ENCODE data around the gene DRP2.
"Not testable (repeated sequence)": the region's sequence is repeated elsewhere in the genome, so short reads cannot be mapped to it uniquely, and the experiment has no call there.

DRP2 gene

DNA sequence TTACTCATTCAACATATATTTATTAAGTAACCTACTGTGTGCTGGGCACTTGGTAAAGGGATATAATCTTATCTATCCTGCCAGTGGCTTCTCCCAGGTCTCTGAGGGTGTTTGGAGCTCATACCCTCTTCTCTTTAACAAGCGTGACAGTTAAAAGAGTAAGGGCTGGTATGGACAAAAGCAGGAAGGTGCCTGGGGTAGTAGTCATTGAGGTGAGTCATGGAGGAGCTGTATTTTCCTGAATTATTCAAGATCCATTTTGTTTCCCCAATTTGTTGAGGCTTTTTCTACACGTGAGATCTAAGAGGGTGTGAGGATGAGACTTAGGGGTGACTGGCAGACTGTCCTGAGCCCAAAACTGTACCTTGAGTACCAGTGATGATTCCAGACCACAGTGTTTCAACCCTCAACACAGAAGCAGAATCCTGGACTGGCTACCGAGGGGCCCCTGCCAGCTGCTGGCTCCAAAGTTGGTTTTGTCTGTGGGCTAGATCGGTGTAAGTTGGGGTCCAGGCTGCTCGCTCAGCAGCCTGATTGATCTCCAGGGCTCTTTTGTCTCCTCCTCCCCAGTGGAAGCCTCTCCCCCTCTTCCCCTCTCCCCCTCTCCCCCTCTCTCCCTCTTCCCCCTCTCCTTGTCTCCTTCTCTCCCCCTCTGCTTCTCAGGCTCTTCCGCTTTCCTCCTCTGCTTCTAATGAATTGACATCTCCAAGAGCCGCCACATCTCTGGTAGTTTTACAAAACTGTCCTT lies at the start of gene DRP2:
Gene DRP2, plus strand, starts transcription at position 671 of the 748 bp plus-strand sequence. CDS start 11,862 bp downstream, outside the sequence.
- DNase-seq: no peak

DNA sequence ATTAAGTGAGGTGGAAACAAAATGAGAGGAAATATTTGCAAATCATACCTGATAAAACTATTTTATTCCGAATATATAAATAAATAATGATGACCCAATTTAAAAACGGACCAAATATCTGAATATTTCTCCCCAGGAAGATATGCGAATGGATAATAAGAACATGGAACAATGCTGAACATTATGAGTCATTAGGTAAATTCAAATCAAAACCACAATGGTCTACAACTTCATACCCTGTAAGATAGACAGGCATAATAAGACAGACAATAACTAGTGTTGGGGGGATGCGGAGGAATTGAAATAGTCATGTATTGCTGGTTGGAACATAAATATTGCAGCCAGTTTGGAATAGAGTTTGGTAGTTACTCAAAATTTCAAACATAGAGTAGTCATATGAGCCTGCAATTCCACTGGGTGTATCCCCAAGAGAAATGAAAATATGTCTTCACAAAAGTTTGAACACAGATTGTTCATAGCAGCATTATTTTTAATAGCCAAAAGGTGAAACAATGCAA lies 47.6 kb upstream of the DRP2 start:
- DNase-seq: no peak

DNA sequence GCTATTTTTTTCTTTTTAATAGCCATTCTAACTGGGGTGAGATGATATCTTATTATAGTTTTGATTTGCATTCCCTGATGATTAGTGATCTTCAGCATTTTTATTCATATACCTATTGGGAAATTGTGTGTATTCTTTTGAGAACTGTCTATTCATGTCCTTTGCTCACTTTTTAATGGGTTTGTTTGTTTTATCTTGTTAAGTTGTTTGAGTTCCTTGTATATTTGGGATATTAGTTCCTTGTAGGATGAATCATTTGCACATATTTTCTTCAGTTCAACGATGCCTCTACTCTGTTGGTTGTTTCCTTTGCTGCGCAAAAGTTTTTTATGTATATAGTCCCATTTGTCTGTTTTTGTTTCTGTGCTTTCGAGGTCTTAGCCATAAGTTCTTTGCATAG lies 43.1 kb upstream of the DRP2 start:
- no peak for DNase-seq

GRCh38 chrX:101184876-101185275 lies 34.7 kb upstream of the DRP2 start:
- DNase-seq: not testable (repeated sequence)

GRCh38 chrX:101187961-101188360 lies 31.6 kb upstream of the DRP2 start:
- DNase-seq: not testable (repeated sequence)

DNA sequence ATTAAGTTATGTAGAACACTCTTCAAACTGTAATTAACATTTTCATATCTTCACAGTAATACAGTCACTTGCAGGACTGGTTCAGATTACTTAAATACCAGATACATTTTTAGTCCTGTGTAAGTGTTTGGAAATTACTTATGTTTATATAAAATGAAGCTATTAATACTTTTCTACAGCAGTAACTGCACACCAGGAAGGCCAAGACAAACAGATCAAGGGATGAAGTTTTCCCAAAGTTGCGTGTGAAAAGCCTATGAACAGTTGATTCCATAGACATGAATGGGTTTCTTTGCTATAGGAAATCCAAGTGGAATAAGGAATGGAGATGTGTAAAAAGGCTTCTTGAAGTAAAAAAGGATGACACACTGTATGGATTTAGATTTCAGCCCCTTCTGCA lies 28.9 kb upstream of the DRP2 start:
- no peak for DNase-seq

- DNase-seq: peak; percentile 65
Measured at GRCh38 chrX:101191217-101191750, 28.3 kb upstream of the DRP2 start.

GRCh38 chrX:101195442-101196173 lies 24.0 kb upstream of the DRP2 start:
- DNase-seq: no peak

GRCh38 chrX:101203761-101204351 lies 15.7 kb upstream of the DRP2 start:
- DNase-seq: no peak

GRCh38 chrX:101206471-101206870 lies 13.1 kb upstream of the DRP2 start:
- peak; percentile 51 for DNase-seq

DNA sequence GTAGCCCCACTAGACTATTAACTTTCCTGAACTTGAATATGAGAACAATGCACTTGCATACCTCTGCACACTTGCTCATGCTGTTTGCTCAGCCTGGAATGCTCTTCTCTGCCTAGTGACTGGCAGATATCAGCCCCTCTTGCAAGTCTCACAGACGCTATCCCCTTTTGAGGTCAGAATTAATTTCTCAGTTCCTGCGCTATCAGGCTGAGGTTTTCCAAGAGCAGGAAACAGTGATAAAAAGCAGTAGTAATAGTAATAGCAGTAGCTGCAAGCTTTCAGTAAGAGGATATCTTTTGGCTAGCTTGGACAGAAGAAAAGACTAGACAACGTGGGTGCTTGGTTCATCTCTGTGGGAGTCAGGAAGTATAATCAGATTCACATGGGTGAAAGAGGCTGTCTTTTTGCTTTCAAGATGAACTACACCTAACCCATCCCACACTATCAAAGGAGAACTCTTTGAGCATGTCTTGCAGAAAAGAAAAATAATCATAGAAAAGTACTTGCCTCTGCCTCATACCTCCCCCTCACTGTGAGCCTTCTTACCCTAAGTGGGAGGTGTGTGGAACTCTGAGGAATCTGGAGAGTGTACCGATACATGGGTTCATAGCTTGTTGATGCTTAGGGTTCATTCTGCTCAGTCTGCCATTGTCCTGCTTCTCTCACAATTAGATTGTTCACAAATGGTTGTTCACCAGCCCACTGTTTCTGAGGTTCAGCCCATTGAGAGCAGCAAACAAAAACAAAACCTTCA lies 11.3 kb upstream of the DRP2 start:
- DNase-seq: no peak

DNA sequence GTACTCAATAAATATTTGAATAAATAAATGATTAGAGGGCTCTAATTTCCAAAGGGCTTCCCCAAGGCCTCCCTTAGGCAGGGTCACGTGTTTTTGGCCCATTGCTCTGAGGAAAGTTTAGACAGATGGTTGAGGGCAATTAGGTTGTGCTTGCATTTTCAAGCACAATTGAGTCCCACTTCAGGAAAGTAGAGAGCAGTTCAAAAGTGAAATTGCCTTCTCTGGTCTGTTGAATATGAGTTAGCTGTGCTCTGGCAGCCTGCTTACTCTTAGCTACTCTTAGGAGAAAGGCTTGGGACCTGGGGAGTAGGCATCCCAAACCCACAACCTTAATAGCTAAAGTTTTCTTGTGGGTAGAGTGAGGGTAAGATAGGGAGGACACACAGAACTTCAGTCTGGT lies 9.0 kb upstream of the DRP2 start:
- DNase-seq: no peak

GRCh38 chrX:101217689-101218088 lies 1.9 kb upstream of the DRP2 start:
- DNase-seq: no peak

- DNase-seq: no peak
Measured at GRCh38 chrX:101219864-101220346, 319 bp downstream of the DRP2 start.

DNA sequence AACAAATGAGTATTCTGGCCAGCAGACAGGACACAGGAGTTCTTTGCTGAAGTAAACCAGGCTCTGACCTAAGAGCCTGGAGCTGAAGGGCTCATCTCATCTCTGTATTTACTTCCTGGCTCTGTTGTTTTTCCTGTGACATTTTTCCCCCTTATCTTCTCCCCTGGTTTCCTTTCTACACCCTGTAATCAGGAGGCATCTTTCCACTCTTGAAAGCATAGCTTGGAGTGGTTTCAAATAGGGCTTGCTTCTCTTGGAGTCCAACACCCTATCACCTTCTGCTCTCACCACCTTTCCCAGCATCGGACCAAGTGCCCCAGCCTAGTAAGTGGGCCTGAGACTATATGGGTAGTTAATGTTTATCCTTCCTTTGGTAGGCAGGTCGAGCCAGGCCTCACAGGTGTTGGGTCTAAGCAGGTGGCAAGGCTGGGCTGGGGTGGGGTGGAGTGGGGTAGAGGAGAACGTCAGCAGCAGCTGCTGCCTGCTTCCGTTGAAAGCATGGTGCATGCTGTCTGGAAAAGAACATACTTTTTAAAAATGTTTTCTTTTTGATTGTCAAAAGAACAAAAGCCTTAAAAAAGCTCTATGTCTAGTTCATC lies 1.2 kb downstream of the DRP2 start:
- DNase-seq: no peak

GRCh38 chrX:101223226-101223625 lies 3.6 kb downstream of the DRP2 start:
- no peak for DNase-seq

DNA sequence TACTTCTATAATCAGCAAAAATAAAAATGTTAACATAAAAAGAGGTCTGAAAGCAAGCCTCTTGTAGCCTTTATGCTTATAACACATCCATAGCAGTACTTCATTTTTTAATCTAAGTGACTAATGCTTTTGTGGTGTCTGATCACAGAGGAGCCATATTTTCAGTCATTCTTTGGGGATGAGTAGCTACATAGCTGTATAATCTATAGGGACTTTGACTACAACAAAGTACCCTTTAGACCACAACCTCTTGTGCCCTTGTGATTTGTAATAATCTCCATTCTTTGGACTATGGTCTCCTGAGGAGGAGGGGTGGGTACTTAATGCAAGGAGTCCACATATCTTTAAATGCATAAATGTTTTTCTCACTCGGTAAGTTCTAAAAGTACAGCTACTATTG lies 9.6 kb downstream of the DRP2 start:
- DNase-seq: no peak

- DNase-seq: no peak
Measured at GRCh38 chrX:101230636-101231035, 11.1 kb downstream of the DRP2 start.

DNA sequence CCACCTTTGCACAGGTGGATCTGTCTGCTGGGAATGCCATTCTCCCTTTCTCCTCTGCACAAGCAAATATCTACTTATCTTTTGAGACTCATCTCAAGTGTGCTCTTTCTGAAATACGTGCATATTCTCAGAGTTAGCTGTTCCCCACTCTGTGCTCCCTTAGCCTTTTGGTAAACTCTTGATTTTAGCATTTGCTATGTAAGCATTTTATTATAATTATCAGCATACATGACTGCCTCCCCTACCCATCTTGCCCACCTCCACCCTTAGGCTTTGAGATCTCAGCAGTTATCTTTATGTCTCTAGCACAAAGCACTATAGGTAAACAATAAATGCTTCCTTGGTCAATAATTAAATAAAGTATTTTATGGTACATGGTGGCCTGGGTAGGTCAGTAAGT lies 11.5 kb downstream of the DRP2 start:
- DNase-seq: no peak

- no peak for DNase-seq
Measured at GRCh38 chrX:101232316-101232715, 12.7 kb downstream of the DRP2 start.

- DNase-seq: no peak
Measured at GRCh38 chrX:101237041-101237440, 17.5 kb downstream of the DRP2 start.

- DNase-seq: no peak
Measured at GRCh38 chrX:101241531-101241930, 21.9 kb downstream of the DRP2 start.
